Smooth muscle cell (in vitro differentiated cells): ENCODE results near the gene HLA-B. TPM values are rescaled to one million over a fixed set of nuclear protein-coding genes. Genes with fewer than 3 reads are reported as not detected.

ENCODE experiments used
- DNase-seq: peaks from one replicate; lab custom pipeline; 2025; ENCODE audit not compliant: unreplicated experiment; lab: John Stamatoyannopoulos, UW
- H2AFZ ChIP-seq: fragments of 200-600 bp; sonication (generic); 2 replicates; pipeline ENCODE4 v1.6.0; 2016; ENCODE audit warnings: antibody characterized with exemption, low read depth, mild to moderate bottlenecking
- H3F3A ChIP-seq: fragments of 200-600 bp; sonication (generic); 2 replicates; pipeline ENCODE4 v1.6.0; 2017; ENCODE audit warnings: antibody characterized with exemption, low read depth
- H3K27ac ChIP-seq: fragments of 200-600 bp; sonication (generic); 2 replicates; pipeline ENCODE4 v1.5.1; 2016; ENCODE audit warnings: low read depth, mild to moderate bottlenecking
- H3K27me3 ChIP-seq: fragments of 200-600 bp; sonication (generic); 2 replicates; pipeline ENCODE4 v1.6.1; 2016; ENCODE audit warnings: low read depth, mild to moderate bottlenecking
- H3K36me3 ChIP-seq: fragments of 200-600 bp; sonication (generic); 2 replicates; pipeline ENCODE4 v1.5.1; 2016; ENCODE audit warnings: low read depth
- H3K4me1 ChIP-seq: fragments of 200-600 bp; sonication (generic); 2 replicates; pipeline ENCODE4 v1.5.1; 2016; ENCODE audit warnings: low read depth
- H3K4me2 ChIP-seq: fragments of 200-600 bp; sonication (generic); 2 replicates; pipeline ENCODE4 v1.6.0; 2016; ENCODE audit warnings: mild to moderate bottlenecking
- H3K4me3 ChIP-seq: fragments of 200-600 bp; sonication (generic); 2 replicates; pipeline ENCODE4 v1.5.1; 2016; ENCODE audit warnings: mild to moderate bottlenecking
- H3K79me2 ChIP-seq: fragments of 200-600 bp; sonication (generic); 2 replicates; pipeline ENCODE4 v1.6.0; 2016; ENCODE audit warnings: low read depth, mild to moderate bottlenecking
- H3K9ac ChIP-seq: fragments of 200-600 bp; sonication (generic); 2 replicates; pipeline ENCODE4 v1.6.0; 2016; ENCODE audit warnings: low read depth
- H3K9me3 ChIP-seq: fragments of 200-600 bp; sonication (generic); replicated peaks from 2 replicates; pipeline ENCODE4 v1.5.1; 2016; ENCODE audit warnings: low read depth
- H4K20me1 ChIP-seq: fragments of 200-600 bp; sonication (generic); 2 replicates; pipeline ENCODE4 v1.6.0; 2016; ENCODE audit warnings: low read depth
- WGBS: methylation state at CpG from one replicate; pipeline ENCODE4 v1.1.7; 2016; ENCODE audit warnings: low lambda C conversion rate; 5-methylcytosine and 5-hydroxymethylcytosine counted together
- polyA plus RNA-seq: library from polyadenylated mRNA; unstranded; fragments of >200 nt; fragmentation: Nextera tagmentation; extraction: Ambion mirVana; gene quantifications from 2 replicates; pipeline ENCODE4 v1.2.1, GENCODE V29; 2016
- total RNA-seq: library from RNA; depleted of rRNA; stranded (reverse); fragments of >200 nt; gene quantifications from 2 replicates; pipeline ENCODE4 v1.2.3, GENCODE V29; 2014
- TF ChIP-seq, protein P1 (sequence below): fragments of 200-600 bp; sonication (generic); IDR thresholded peaks from 2 replicates; pipeline ENCODE4 v1.5.1; 2017; ENCODE audit warnings: borderline replicate concordance, mild to moderate bottlenecking, antibody characterized with exemption; ENCODE audit not compliant: insufficient read depth, poor library complexity, severe bottlenecking

The HLA-B gene
- total and polyA plus RNA-seq, 2 experiments from 2014 or later = 646 to 2,794 TPM

DNA sequence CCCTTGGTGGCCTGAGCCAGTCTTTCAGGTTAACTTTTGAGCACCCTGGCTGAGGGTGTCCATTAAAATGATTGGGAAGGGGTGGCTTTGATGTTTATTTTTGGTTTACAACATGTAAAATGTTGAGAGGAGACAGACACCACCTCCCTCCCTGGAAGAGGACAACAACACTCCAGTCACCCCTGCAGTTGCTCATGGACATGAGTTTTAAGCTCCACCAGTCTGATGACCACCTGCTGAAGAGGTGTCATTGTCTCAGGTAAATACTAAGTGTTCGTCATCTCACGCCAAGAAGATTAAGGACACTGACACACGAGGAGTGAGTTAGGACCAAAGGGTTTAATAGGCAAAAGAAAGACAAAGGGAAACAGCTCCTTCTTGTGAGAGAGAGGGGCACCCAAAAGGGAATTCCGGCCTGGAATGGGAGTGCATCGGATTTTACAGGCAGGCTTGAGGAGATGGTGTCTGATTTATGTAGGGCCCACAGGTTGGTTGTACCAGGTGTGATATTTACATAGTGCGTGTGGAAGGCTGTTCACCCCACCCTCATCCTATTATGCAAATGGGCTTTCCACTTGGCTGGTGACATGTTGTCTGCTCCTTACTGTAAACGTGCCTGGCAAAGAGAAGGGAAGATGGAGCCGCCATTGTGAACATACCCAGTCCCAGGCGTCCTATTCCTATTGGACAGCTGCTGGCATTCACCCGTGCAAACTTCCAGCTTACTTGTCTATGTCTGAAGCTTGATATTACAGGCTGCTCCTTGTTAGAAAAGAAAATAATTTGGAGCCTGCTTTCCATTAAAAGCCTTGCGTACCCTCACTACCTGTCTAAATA is 6.6 kb downstream of the HLA-B start:
- TF ChIP-seq, protein P1, sequence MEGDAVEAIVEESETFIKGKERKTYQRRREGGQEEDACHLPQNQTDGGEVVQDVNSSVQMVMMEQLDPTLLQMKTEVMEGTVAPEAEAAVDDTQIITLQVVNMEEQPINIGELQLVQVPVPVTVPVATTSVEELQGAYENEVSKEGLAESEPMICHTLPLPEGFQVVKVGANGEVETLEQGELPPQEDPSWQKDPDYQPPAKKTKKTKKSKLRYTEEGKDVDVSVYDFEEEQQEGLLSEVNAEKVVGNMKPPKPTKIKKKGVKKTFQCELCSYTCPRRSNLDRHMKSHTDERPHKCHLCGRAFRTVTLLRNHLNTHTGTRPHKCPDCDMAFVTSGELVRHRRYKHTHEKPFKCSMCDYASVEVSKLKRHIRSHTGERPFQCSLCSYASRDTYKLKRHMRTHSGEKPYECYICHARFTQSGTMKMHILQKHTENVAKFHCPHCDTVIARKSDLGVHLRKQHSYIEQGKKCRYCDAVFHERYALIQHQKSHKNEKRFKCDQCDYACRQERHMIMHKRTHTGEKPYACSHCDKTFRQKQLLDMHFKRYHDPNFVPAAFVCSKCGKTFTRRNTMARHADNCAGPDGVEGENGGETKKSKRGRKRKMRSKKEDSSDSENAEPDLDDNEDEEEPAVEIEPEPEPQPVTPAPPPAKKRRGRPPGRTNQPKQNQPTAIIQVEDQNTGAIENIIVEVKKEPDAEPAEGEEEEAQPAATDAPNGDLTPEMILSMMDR = no peak

DNA sequence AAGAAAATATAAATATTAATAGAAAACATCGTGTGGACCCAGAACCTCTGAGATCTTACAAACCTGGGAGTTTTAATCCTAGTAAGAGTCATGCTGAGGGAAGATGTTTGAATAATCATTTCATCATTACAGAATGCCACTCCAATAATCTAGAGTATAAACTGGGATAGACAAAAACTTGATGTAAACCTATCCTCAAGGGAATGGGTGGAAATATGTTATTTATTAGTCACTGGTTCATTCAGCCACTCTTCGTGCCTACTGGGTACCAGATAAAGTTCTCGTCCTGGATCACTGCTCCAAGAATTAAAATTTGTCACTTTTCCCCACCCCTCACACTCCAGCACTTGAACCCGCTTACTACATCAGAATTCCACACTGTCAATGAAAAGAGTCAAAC is 7.7 kb downstream of the HLA-B start:
- Histone ChIP-seq H3K9ac (no peak overlapping the region), H3F3A (no peaks in the 10 kb centered on the region), H2AFZ (no peak overlapping the region), H3K27me3 (peaks cover 8% of the 10 kb centered on the region), H3K79me2 (no peaks in the 10 kb centered on the region), H3K4me2 (no peak overlapping the region), H3K4me3 (no peak overlapping the region), H4K20me1 (no peaks in the 10 kb centered on the region), H3K9me3 (no peaks in the 10 kb centered on the region), H3K36me3 (no peaks in the 10 kb centered on the region), H3K27ac (no peak overlapping the region), H3K4me1 (no peaks in the 10 kb centered on the region)
- 83% methylated on average over 4 of the region's 4 CpGs for WGBS
- DNase-seq = no peak
- TF ChIP-seq, protein P1 = no peak

More for the DNA sequence above, 6.6 kb downstream of the HLA-B start:
- DNase-seq = no peak
- no peak overlapping the region for H3K4me2 ChIP-seq
- H3K27me3 ChIP-seq = peaks cover 8% of the 10 kb centered on the region
- no peak overlapping the region for H3K4me3 ChIP-seq
- WGBS = 78% methylated on average over 11 of the region's 11 CpGs
- H3K4me1 ChIP-seq = no peaks in the 10 kb centered on the region
- H3K36me3 ChIP-seq = no peaks in the 10 kb centered on the region
- H3K27ac ChIP-seq = no peak overlapping the region
- no peaks in the 10 kb centered on the region for H3K9me3 ChIP-seq
- H4K20me1 ChIP-seq = peaks cover 6% of the 10 kb centered on the region
- H3K79me2 ChIP-seq = no peaks in the 10 kb centered on the region
- H3K9ac ChIP-seq = no peak overlapping the region
- no peaks in the 10 kb centered on the region for H3F3A ChIP-seq
- no peak overlapping the region for H2AFZ ChIP-seq

DNA sequence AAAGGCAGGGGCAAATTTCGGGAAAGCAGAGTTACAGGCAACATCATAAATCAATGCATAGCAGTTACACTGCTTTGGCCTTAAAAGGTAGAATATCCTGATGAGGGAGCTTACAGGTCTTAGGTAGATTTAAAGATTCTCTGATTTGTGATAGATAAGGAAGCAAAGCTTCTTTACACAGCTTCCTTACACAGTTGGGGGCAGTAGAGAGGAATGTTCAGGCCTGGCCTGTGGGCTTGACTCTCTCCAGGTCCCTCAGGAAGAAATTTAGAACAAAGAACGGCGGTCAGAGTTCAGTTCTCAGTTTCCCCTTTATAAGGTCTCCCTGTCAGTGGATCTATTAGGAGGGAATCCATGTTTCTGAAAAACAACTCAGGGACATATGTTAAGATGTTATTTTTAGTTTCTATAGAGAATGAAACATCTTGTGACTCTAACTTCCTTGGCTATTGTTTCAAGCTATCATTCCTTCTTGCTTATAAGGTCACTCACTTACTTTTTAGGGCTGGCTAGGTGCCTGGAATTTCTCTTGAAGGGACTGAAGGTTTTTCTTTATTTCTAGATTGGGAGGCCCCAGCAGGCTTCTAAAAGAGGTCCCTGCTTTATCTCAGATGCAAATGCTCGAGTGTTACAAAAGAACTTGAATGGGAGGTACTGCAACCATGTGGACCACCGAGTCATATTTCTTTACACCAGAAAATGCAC is 11.8 kb downstream of the HLA-B start:
- no peak overlapping the region for H2AFZ ChIP-seq
- no peak overlapping the region for H3K27ac ChIP-seq
- no peaks in the 10 kb centered on the region for H3K79me2 ChIP-seq
- H3K4me2 ChIP-seq = no peak overlapping the region
- no peaks in the 10 kb centered on the region for H3F3A ChIP-seq
- H3K27me3 ChIP-seq = peaks cover 2% of the 10 kb centered on the region
- DNase-seq = no peak
- no peak overlapping the region for H3K4me3 ChIP-seq
- no peaks in the 10 kb centered on the region for H4K20me1 ChIP-seq
- H3K9ac ChIP-seq = no peak overlapping the region
- H3K9me3 ChIP-seq = no peaks in the 10 kb centered on the region
- no peaks in the 10 kb centered on the region for H3K36me3 ChIP-seq
- H3K4me1 ChIP-seq = no peaks in the 10 kb centered on the region
- TF ChIP-seq, protein P1 = no peak
- WGBS = 75% methylated on average over 5 of the region's 5 CpGs
